Neural cell (in vitro differentiated cells): ENCODE results near the gene LUC7L2. TPM values are rescaled to one million over a fixed set of nuclear protein-coding genes. Genes with fewer than 3 reads are reported as not detected.

Experiments used
- H2AFZ ChIP-seq: fragments of 200-600, 300-800 bp; sonication (generic), shearing (Covaris generic); 2 replicates; pipeline ENCODE4 v1.6.0; 2014; ENCODE audit warnings: low read depth, mild to moderate bottlenecking, antibody characterized with exemption, low read length, moderate library complexity
- H3F3A ChIP-seq: fragments of 200-600 bp; shearing (Covaris generic); 2 replicates; pipeline ENCODE4 v1.6.1; 2016; ENCODE audit warnings: mild to moderate bottlenecking, moderate library complexity, mixed read lengths, antibody characterized with exemption, low read length; ENCODE audit not compliant: insufficient read depth, poor library complexity, severe bottlenecking
- H3K27ac ChIP-seq: fragments of 200-600, 300-800 bp; sonication (generic), shearing (Covaris generic); 2 replicates; pipeline ENCODE4 v1.5.1; 2014; ENCODE audit warnings: mild to moderate bottlenecking, low read length, moderate library complexity
- H3K27me3 ChIP-seq: fragments of 300-800, 200-600 bp; sonication (generic), shearing (Covaris generic); 2 replicates; pipeline ENCODE4 v1.6.0; 2014; ENCODE audit warnings: mild to moderate bottlenecking, low read depth, low read length, moderate library complexity; ENCODE audit not compliant: insufficient read depth
- H3K36me3 ChIP-seq: fragments of 300-800, 200-600 bp; sonication (generic), shearing (Covaris generic); 2 replicates; pipeline ENCODE4 v1.5.1; 2014; ENCODE audit warnings: mild to moderate bottlenecking, antibody characterized with exemption, low read length, moderate library complexity; ENCODE audit not compliant: insufficient read depth
- H3K4me2 ChIP-seq: fragments of 300-800, 200-600 bp; sonication (generic), shearing (Covaris generic); 2 replicates; pipeline ENCODE4 v1.6.0; 2014; ENCODE audit warnings: mild to moderate bottlenecking, low read length
- H3K4me3 ChIP-seq: fragments of 300-800, 200-600 bp; sonication (generic), shearing (Covaris generic); 2 replicates; pipeline ENCODE4 v1.5.1; 2014; ENCODE audit warnings: mild to moderate bottlenecking, low read length, moderate library complexity
- H3K79me2 ChIP-seq: fragments of 200-600 bp; shearing (Covaris generic); replicated peaks from 2 replicates; pipeline ENCODE4 v1.6.0; 2014; ENCODE audit warnings: mild to moderate bottlenecking, low read length, moderate library complexity; ENCODE audit not compliant: insufficient read depth
- H3K9ac ChIP-seq: fragments of 300-800, 200-600 bp; sonication (generic), shearing (Covaris generic); 2 replicates; pipeline ENCODE4 v1.6.1; 2016; ENCODE audit warnings: mild to moderate bottlenecking, low read length, mixed read lengths
- H3K9me2 ChIP-seq: fragments of 200-600 bp; shearing (Covaris generic); 2 replicates; pipeline ENCODE4 v1.6.1; 2016; ENCODE audit warnings: mild to moderate bottlenecking, low read length, mixed read lengths; ENCODE audit not compliant: insufficient read depth
- H3K9me3 ChIP-seq: fragments of 200-600, 300-800 bp; sonication (generic), shearing (Covaris generic); 2 replicates; pipeline ENCODE4 v1.6.1; 2016; ENCODE audit warnings: mild to moderate bottlenecking, mixed run types, low read length, moderate library complexity, mixed read lengths
- H4K20me1 ChIP-seq: fragments of 200-600 bp; shearing (Covaris generic); 2 replicates; pipeline ENCODE4 v1.6.1; 2016; ENCODE audit warnings: mild to moderate bottlenecking, mixed run types; ENCODE audit not compliant: insufficient read depth
- CTCF ChIP-seq: fragments of 450-650 bp; IDR thresholded peaks from 2 replicates; pipeline ENCODE4 v1.5.1; 2014; ENCODE audit warnings: antibody characterized with exemption, mild to moderate bottlenecking, moderate library complexity; ENCODE audit not compliant: poor library complexity, severe bottlenecking
- EP300 ChIP-seq: fragments of 450-650 bp; conservative IDR thresholded peaks from 2 replicates; pipeline ENCODE4 v1.6.1; 2014; ENCODE audit warnings: antibody characterized with exemption, mild to moderate bottlenecking, moderate library complexity; ENCODE audit not compliant: poor library complexity, severe bottlenecking
- EZH2 ChIP-seq: fragments of 200-600, 300-800 bp; shearing (Covaris generic), sonication (generic); IDR thresholded peaks from 2 replicates; pipeline ENCODE4 v1.6.1; 2014; ENCODE audit warnings: antibody characterized with exemption, low read length, borderline replicate concordance, mild to moderate bottlenecking; ENCODE audit not compliant: insufficient read depth, poor library complexity, severe bottlenecking
- MXI1 ChIP-seq: fragments of 450-650 bp; conservative IDR thresholded peaks from 2 replicates; pipeline ENCODE4 v1.6.1; 2014; ENCODE audit warnings: antibody characterized with exemption, mild to moderate bottlenecking; ENCODE audit not compliant: poor library complexity, severe bottlenecking
- POLR2AphosphoS5 ChIP-seq: IDR thresholded peaks from 2 replicates; pipeline ENCODE4 v1.6.1; 2012
- RAD21 ChIP-seq: fragments of 450-650 bp; conservative IDR thresholded peaks from 2 replicates; pipeline ENCODE4 v1.6.1; 2014; ENCODE audit warnings: antibody characterized with exemption, mild to moderate bottlenecking, moderate library complexity
- REST ChIP-seq: IDR thresholded peaks from 2 replicates; pipeline ENCODE4 v1.6.1; 2012; ENCODE audit warnings: borderline replicate concordance
- SMC3 ChIP-seq: fragments of 450-650 bp; conservative IDR thresholded peaks from 2 replicates; pipeline ENCODE4 v1.6.1; 2014; ENCODE audit warnings: antibody characterized with exemption, mild to moderate bottlenecking, moderate library complexity; ENCODE audit not compliant: poor library complexity
- TAF1 ChIP-seq: IDR thresholded peaks from 2 replicates; pipeline ENCODE4 v1.6.1; 2012; ENCODE audit warnings: low read depth
- polyA plus RNA-seq: library from polyadenylated mRNA; depleted of rRNA; stranded (reverse); fragments of >200 nt; gene quantifications from 2 replicates; pipeline ENCODE4 v1.2.3, GENCODE V29; 2014

Gene LUC7L2
- polyA plus RNA-seq, 1 donor from 2014 or later: 153 TPM

GRCh38 chr7:139453673-139454321 lies 94.1 kb downstream of the LUC7L2 start:
- Histone ChIP-seq H3K27me3 (no peaks in the 10 kb centered on the region), H3K9ac (no peak overlapping the region), H3K4me3 (no peak overlapping the region), H3K79me2 (no peaks in the 10 kb centered on the region), H3F3A (no peaks in the 10 kb centered on the region), H2AFZ (no peak overlapping the region), H3K4me2 (no peak overlapping the region), H3K9me3 (no peaks in the 10 kb centered on the region), H4K20me1 (no peaks in the 10 kb centered on the region), H3K36me3 (no peaks in the 10 kb centered on the region), H3K9me2 (no peaks in the 10 kb centered on the region), H3K27ac (no peak overlapping the region)
- no peak for TF ChIP-seq CTCF
- TF ChIP-seq REST: no peak
- no peak for TF ChIP-seq EP300
- TF ChIP-seq RAD21: no peak
- TF ChIP-seq POLR2AphosphoS5: no peak
- no peak for TF ChIP-seq SMC3
- no peak for TF ChIP-seq EZH2
- TF ChIP-seq TAF1: no peak
- TF ChIP-seq MXI1: no peak

GRCh38 chr7:139455789-139456188 lies 96.1 kb downstream of the LUC7L2 start:
- Histone ChIP-seq H3K79me2 (no peaks in the 10 kb centered on the region), H3F3A (no peaks in the 10 kb centered on the region), H3K27me3 (no peaks in the 10 kb centered on the region), H3K9me2 (no peaks in the 10 kb centered on the region), H2AFZ (no peak overlapping the region), H3K36me3 (no peaks in the 10 kb centered on the region), H3K4me2 (no peak overlapping the region), H3K4me3 (no peak overlapping the region), H3K27ac (no peak overlapping the region), H3K9ac (no peak overlapping the region), H3K9me3 (no peaks in the 10 kb centered on the region), H4K20me1 (no peaks in the 10 kb centered on the region)
- TF ChIP-seq POLR2AphosphoS5 (peak; percentile 88), RAD21 (no peak), EP300 (peak; percentile 82), TAF1 (no peak)
